GM18507 (cell line): ENCODE data around the gene LYRM4.
A peak's percentile ranks its signal among the peaks of the same experiment; 100 is the strongest.

Experiments used
- DNase-seq: peaks from one replicate; pipeline ENCODE4 v3.0.0; 2011; ENCODE audit warnings: low read depth; ENCODE audit not compliant: insufficient read length; ENCODE audit errors: extremely low spot score
- FAIRE-seq: peaks from 2 replicates; lab custom pipeline; 2011; peaks lifted over from hg19 to GRCh38; lab: Jason Lieb, UNC

The LYRM4 gene

GRCh38 chr6:5112066-5112799 is 148.5 kb downstream of the LYRM4 start:
- FAIRE-seq (no peak), DNase-seq (no peak)

- FAIRE-seq: no peak
- no peak for DNase-seq
These were observed 149.1 kb downstream of the LYRM4 start for GRCh38 chr6:5111626-5112025.

DNA sequence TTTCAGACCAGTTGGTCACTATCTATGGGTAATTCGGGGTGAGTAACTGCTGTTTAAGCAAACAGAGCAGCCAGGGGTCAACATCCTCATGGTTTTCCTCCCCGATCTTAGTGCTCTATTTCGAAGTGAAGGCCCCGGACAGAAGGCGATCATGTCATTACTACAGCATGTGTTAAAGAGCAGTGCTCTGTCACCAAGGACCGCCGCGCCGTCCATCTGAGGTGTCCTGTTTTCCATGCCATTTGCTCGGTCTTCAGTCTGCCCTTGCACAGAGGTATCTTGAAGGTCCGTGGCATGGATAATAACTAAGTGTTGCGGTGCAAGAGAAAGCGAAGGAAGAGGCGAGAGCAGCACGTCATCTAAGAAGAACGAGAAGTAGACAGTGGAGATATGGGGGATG is 150.5 kb downstream of the LYRM4 start:
- DNase-seq (no peak), FAIRE-seq (no peak)

DNA sequence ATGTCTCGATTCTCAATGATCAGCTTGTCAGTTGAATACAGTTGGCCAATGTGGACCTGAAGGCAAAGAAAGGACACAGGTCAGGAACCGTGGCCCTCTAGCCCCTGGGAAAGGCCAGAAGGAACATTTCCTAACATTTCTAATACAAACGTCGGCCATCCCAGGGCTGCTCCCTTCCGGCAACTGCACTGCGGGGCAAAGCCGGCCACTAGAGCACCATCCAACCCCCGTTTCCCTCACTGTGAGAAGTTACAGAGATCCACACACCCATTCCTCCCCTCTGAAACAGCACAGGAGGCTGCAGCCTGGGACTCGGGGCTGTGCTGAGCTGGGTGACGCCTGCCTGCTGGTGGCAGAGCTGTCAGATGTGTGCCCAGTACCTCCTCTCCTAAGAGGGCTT is 151.3 kb downstream of the LYRM4 start:
- DNase-seq (no peak), FAIRE-seq (no peak)

DNA sequence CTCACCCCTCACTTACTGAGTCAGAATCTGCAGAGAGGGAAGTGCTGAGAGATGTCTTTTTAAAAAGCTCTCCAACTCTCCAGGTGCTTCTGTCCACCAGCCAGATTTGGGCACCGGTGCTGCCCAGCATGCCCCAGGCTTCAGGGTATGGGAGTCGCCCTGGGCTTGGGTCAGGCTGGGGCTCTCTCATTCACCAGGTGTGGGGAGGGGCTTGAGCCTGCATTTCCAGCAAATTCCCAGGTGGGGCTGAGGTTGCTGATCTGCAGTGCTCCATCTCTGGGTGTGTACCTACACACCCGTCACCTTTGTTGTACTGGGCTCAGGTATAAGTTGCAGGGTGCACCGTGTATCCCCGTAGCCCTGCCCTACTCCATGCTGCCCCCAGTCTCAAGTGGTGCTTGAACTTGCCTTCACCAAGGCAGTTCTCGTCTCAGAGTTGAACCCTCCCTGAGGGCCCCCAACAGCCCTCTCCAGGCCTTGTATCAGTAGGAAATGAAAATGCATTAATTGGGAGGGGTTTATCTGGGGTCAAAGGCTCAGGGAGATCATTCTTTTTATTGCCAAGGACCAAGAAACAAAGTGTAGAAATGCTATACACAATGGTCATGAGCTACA is 152.1 kb downstream of the LYRM4 start:
- DNase-seq: no peak
- FAIRE-seq: no peak

GRCh38 chr6:5108068-5108467 is 152.7 kb downstream of the LYRM4 start:
- FAIRE-seq (no peak), DNase-seq (no peak)

- no peak for DNase-seq
These were observed 153.4 kb downstream of the LYRM4 start for GRCh38 chr6:5107341-5107740.

GRCh38 chr6:5105146-5105545 is 155.6 kb downstream of the LYRM4 start:
- no peak for DNase-seq
- no peak for FAIRE-seq

More at GRCh38 chr6:5107341-5107740, 153.4 kb downstream of the LYRM4 start:
- no peak for FAIRE-seq

- no peak for FAIRE-seq
- no peak for DNase-seq
These were observed 156.1 kb downstream of the LYRM4 start for GRCh38 chr6:5104667-5105066.

DNA sequence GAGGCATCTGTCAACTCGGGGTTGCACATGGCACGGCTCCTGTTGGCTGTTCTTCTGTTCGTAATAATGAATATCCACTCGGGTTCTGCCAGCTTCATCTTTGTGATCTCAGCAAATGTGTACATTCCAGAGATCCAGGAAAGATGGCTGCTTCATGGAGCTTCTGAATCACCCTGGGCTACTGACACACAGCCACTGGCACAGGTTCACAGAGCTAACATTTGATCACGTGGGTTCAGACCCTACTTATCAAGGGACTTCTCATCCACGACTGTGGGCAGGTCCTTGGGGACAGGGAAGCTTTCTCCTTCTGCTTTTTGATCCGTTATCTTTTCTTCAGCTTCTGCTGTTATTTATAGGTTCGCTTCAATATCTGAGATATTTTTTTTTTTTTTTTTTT is 157.5 kb downstream of the LYRM4 start:
- DNase-seq: no peak
- no peak for FAIRE-seq

DNA sequence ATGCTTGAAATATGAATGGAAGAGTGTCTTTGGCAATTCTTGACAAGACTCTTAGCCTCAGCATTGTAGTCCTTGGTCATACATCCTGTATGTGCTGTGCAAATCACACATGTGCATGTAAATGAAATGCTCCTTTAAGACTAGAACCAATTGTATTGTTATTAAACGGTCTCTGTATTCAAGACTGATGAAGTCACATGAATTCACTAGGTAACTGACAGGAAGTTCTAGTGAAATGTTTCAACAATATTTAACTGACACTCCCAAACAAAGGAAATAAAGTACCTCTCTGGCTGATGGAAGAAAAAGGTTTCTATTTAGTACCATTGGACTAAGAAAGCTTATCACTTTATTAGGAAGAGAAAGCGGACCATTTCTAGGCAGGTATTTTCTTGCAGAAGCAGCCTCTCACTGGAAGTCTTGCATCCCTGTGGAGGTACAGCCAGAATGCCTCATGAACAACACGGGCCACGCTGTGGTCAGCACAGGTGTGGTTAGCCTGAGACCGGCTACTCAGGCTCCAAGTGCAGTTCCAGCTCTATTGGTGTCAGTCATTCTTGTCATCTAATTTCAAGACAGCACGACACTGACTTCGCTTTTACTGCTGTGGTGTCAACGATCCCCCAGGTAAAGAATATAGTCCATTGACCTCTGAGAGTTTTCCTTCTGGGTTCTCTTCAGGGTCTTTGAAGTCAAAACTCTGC is 158.3 kb downstream of the LYRM4 start:
- DNase-seq: no peak
- no peak for FAIRE-seq

DNA sequence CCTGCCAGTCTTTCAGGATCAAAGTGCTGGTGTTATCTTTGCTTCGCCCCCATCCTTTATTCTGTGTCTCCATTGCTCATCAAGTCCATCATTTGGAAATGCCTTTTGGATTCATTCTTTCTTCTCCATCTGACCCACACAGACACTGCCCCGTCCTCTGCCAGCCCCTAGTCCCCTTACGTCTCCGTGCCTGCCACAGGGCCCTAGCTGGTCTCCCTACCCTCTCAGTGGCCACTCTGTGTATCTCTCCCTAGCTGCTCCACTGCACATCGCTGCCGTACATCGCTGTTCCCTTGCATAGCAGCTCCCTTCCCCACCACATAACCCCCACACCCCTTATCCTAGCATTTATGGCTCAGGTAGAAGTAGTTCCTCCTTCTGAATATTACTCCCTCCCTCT is 159.9 kb downstream of the LYRM4 start:
- FAIRE-seq (no peak), DNase-seq (no peak)

DNA sequence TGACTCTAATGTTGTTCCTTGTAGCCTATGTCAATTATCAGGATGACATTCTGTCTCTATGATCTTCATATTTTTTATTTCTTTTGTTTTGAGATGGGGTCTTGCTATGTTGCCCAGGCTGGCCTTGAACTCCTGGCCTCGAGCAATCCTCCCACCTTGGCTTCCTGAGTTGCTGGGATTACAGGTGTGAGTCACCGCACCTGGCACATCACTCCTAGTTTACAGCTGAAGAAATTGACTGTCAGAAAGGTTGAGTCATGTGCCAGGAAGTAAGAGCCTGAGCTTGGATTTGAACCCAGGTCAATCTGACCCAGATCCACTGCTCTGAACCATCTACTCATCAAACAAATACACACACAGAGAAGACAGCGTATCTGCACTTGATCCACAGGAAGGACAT is 161.2 kb downstream of the LYRM4 start:
- FAIRE-seq (no peak), DNase-seq (no peak)

GRCh38 chr6:5098501-5099270 is 162.1 kb downstream of the LYRM4 start:
- FAIRE-seq (no peak), DNase-seq (no peak)

DNA sequence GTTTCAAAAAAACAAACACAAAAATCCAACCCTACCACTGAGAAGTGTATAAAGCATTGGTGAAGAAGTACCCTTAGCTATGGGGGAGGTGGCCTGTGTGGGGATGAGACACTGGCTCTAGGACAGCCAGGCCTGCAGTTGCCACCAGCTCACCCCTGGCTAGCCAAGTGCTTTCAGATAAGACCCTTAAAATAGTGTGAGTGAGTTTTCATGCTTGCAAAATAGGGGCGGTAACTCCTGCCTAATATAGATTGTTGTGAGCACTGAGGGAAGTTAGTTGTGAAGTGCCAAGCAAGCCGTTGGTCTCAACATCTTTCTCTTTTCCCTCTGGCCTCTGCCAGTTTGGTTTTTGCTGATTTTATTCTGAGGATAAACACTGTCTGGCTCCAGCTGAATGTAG is 164.3 kb downstream of the LYRM4 start:
- DNase-seq (no peak), FAIRE-seq (no peak)

DNA sequence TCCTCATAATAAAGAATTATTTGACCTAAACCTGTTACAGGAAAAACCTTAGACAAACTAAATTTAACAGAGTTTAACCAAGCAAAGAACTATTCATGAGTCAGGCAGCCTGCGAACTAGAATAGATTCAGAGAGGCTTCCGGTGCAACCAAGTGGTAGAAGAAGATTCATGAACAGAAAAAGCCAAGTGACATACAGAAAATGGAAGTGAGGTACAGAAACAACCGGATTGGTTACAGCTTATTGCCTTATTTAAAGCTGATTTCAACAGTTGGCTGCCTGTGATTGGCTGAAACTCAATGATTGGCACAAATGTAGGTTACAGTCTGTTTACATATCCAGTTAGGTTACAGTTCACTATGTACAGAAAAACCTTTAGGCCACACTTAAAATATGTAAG is 165.5 kb downstream of the LYRM4 start:
- no peak for DNase-seq
- peak; percentile 83 for FAIRE-seq

DNA sequence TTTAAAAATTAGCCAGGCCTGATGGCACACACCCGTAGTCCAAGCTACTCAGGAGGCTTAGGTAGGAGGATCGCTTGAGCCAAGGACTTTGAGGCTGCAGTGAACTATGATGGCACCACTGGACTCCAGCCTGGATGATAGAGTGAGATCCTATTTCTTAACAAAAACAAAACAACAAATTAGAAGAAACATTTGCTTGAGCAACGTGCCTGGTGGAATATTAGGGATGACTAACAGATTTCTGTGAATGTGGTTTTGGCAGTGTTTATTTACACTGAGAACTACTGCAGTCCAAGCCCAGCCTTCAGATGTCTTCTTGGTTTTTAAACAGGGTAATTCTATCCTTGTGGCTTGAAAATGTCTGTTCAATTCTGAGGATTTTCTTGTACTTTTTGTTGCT is 166.4 kb downstream of the LYRM4 start:
- no peak for DNase-seq
- FAIRE-seq: no peak

DNA sequence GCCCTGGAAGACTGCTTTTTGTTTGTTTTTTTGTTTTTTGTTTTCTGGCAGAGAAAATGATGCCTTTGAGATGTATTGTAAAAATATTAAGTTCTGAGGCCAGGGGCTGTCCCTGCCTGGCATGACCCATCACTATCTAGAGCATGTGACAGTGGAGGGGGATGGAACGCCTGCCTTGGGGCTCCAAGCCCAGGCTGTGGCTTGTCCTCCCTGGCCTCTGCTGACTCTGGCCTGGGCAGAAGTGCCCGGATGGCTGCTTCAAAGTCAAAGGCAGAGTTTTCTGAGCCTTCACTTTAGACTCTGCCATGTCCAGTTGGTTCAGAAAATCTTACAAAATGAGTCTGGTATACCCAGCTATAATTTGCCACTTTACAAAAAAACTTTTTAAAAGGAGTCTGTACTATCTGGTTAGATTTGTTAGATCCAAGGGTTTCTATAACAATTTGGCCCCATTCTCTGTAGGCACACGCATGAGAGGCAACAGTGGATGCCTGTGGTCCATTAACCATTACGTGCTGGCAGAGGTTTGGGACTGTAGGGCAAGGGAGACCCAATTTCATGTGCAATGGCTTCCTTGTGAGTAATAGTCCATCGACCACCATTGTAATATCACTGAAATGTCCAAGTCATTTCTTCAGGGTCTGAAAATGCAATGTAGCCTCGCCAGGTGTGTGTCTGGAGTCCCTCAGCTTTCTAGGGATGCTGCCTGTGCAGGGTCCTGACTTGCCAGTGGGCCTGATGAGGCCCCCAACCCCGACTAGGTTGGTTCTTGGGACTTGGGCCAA is 167.3 kb downstream of the LYRM4 start:
- no peak for FAIRE-seq
- DNase-seq: no peak
